IMR-90 (cell line): Measurements from ENCODE around the gene MIER1.
"Not testable (repeated sequence)": the region's sequence is repeated elsewhere in the genome, so short reads cannot be mapped to it uniquely, and the experiment has no call there.

Experiments used
- CTCF ChIP-seq: conservative IDR thresholded peaks from 2 replicates; pipeline ENCODE4 v1.5.1; 2012; ENCODE audit warnings: mild to moderate bottlenecking, low read depth, low read length, improper control_type of control experiment
- MXI1 ChIP-seq: IDR thresholded peaks from 2 replicates; pipeline ENCODE4 v1.6.1; 2012; ENCODE audit warnings: low read depth, mild to moderate bottlenecking, low read length, moderate library complexity, borderline replicate concordance
- RFX5 ChIP-seq: IDR thresholded peaks from 2 replicates; pipeline ENCODE4 v1.8.0; 2012; ENCODE audit warnings: low read depth, mild to moderate bottlenecking, low read length, moderate library complexity

- TF ChIP-seq MXI1, RFX5, CTCF: not testable (repeated sequence)
These were observed 9.6 kb upstream of the MIER1 start for GRCh38 chr1:66915203-66915602.
